GM21367 (cell line): ENCODE results near the gene RGL2.
"Not testable (repeated sequence)": the region's sequence is repeated elsewhere in the genome, so short reads cannot be mapped to it uniquely, and the experiment has no call there.

Experiments
- ATAC-seq: cut with Tn5 transposase; IDR thresholded peaks from one replicate; pipeline ENCODE4 v1.9.1; 2021; ENCODE audit not compliant: unreplicated experiment

Gene RGL2

GRCh38 chr6:33294086-33294823, 4.5 kb downstream of the RGL2 start:
- ATAC-seq, result no peak

GRCh38 chr6:33292996-33293682, 5.6 kb downstream of the RGL2 start:
- ATAC-seq, result no peak

- ATAC-seq, result no peak
These were observed 8.3 kb downstream of the RGL2 start for GRCh38 chr6:33290459-33290858.

- no peak for ATAC-seq
These were observed 8.9 kb downstream of the RGL2 start for GRCh38 chr6:33289784-33290315.

- ATAC-seq, result peak; percentile 64
These were observed 9.6 kb downstream of the RGL2 start, which contains the start of the genes PFDN6 and WDR46 for GRCh38 chr6:33288921-33289783. Gene PFDN6, plus strand, starts transcription at chr6:33289601. Its CDS starts 256 bp downstream, at chr6:33289857. Gene WDR46, minus strand, starts transcription at chr6:33289239. Its CDS starts 69 bp downstream, at chr6:33289170.

- no peak for ATAC-seq
These were observed 10.4 kb downstream of the RGL2 start for GRCh38 chr6:33288141-33288920.

- ATAC-seq, result no peak
These were observed 11.5 kb downstream of the RGL2 start for GRCh38 chr6:33286946-33287914.

GRCh38 chr6:33285214-33285613, 13.5 kb downstream of the RGL2 start:
- not testable (repeated sequence) for ATAC-seq

- no peak for ATAC-seq
These were observed 18.2 kb downstream of the RGL2 start for GRCh38 chr6:33280539-33280938.

GRCh38 chr6:33279971-33280511, 18.7 kb downstream of the RGL2 start:
- no peak for ATAC-seq

GRCh38 chr6:33279257-33279695, 19.5 kb downstream of the RGL2 start:
- no peak for ATAC-seq

GRCh38 chr6:33278810-33279209, 19.9 kb downstream of the RGL2 start:
- no peak for ATAC-seq

GRCh38 chr6:33278392-33278741, 20.4 kb downstream of the RGL2 start:
- no peak for ATAC-seq

- ATAC-seq, result no peak
These were observed 20.9 kb downstream of the RGL2 start for GRCh38 chr6:33277663-33278391.

- peak; percentile 51 for ATAC-seq
These were observed 21.7 kb downstream of the RGL2 start, which contains the start of gene B3GALT4 for GRCh38 chr6:33276864-33277662. Gene B3GALT4, plus strand, starts transcription at chr6:33277123. Its CDS starts 297 bp downstream, at chr6:33277420.

GRCh38 chr6:33276581-33276863, 22.2 kb downstream of the RGL2 start:
- no peak for ATAC-seq

GRCh38 chr6:33275795-33276580, 22.8 kb downstream of the RGL2 start:
- ATAC-seq, result not testable (repeated sequence)
